ENCODE measurements around the gene C6orf132. TPM values are rescaled to one million over a fixed set of nuclear protein-coding genes. Genes with fewer than 3 reads are reported as not detected.

C6orf132 gene
- total RNA-seq, 1 experiment from 2014 or later = 0.11 TPM

GRCh38 chr6:42093582-42094329 is 48.7 kb downstream of the C6orf132 start:
- H3K79me2 ChIP-seq (ENCODE audit: low read length) = no peaks in the 10 kb centered on the region
- no peak overlapping the region for H3K4me2 ChIP-seq (ENCODE audit: low read depth, low read length, poor library complexity, severe bottlenecking)
- no peak overlapping the region for H2AFZ ChIP-seq (ENCODE audit: low read length)
- no peaks in the 10 kb centered on the region for H3K9me3 ChIP-seq (ENCODE audit: low read length)
- H3K27me3 ChIP-seq (ENCODE audit: low read length) = no peaks in the 10 kb centered on the region
- H3K27ac ChIP-seq (ENCODE audit: low read length) = no peak overlapping the region
- no peak for DNase-seq
- no peaks in the 10 kb centered on the region for H3K36me3 ChIP-seq (ENCODE audit: insufficient read depth, low read length)
- no peaks in the 10 kb centered on the region for H3K4me1 ChIP-seq (ENCODE audit: low read length)
- H3K9ac ChIP-seq (ENCODE audit: low read length) = no peak overlapping the region
- no peak overlapping the region for H3K4me3 ChIP-seq (ENCODE audit: low read length)
- H4K20me1 ChIP-seq (ENCODE audit: insufficient read depth, low read depth, low read length) = no peaks in the 10 kb centered on the region
- no peaks in the 10 kb centered on the region for H3K9me2 ChIP-seq (replicated peaks; ENCODE audit: insufficient read depth, low read length)

GRCh38 chr6:42091718-42092023 is 50.7 kb downstream of the C6orf132 start:
- H3K4me3 ChIP-seq (ENCODE audit: low read length) = no peak overlapping the region
- no peaks in the 10 kb centered on the region for H3K9me3 ChIP-seq (ENCODE audit: low read length)
- no peak overlapping the region for H3K4me2 ChIP-seq (ENCODE audit: low read depth, low read length, poor library complexity, severe bottlenecking)
- no peaks in the 10 kb centered on the region for H3K36me3 ChIP-seq (ENCODE audit: insufficient read depth, low read length)
- no peaks in the 10 kb centered on the region for H3K27me3 ChIP-seq (ENCODE audit: low read length)
- no peak overlapping the region for H3K9ac ChIP-seq (ENCODE audit: low read length)
- no peaks in the 10 kb centered on the region for H3K4me1 ChIP-seq (ENCODE audit: low read length)
- no peak for DNase-seq
- H3K9me2 ChIP-seq (replicated peaks; ENCODE audit: insufficient read depth, low read length) = no peaks in the 10 kb centered on the region
- no peak overlapping the region for H2AFZ ChIP-seq (ENCODE audit: low read length)
- no peaks in the 10 kb centered on the region for H4K20me1 ChIP-seq (ENCODE audit: insufficient read depth, low read depth, low read length)
- H3K79me2 ChIP-seq (ENCODE audit: low read length) = no peaks in the 10 kb centered on the region
- no peak overlapping the region for H3K27ac ChIP-seq (ENCODE audit: low read length)

GRCh38 chr6:42090819-42091717 is 51.4 kb downstream of the C6orf132 start:
- Histone ChIP-seq H3K27ac (ENCODE audit: low read length) (no peak overlapping the region), H4K20me1 (ENCODE audit: insufficient read depth, low read depth, low read length) (no peaks in the 10 kb centered on the region), H3K36me3 (ENCODE audit: insufficient read depth, low read length) (no peaks in the 10 kb centered on the region), H3K9me3 (ENCODE audit: low read length) (no peaks in the 10 kb centered on the region), H3K79me2 (ENCODE audit: low read length) (no peaks in the 10 kb centered on the region), H3K9ac (ENCODE audit: low read length) (no peak overlapping the region), H3K4me1 (ENCODE audit: low read length) (no peaks in the 10 kb centered on the region), H3K27me3 (ENCODE audit: low read length) (no peaks in the 10 kb centered on the region), H3K9me2 (replicated peaks; ENCODE audit: insufficient read depth, low read length) (no peaks in the 10 kb centered on the region), H3K4me3 (ENCODE audit: low read length) (no peak overlapping the region), H3K4me2 (ENCODE audit: low read depth, low read length, poor library complexity, severe bottlenecking) (no peak overlapping the region), H2AFZ (ENCODE audit: low read length) (no peak overlapping the region)
- no peak for DNase-seq

- H3K9me3 ChIP-seq (ENCODE audit: low read length) = no peaks in the 10 kb centered on the region
- no peak overlapping the region for H3K9ac ChIP-seq (ENCODE audit: low read length)
- H3K4me3 ChIP-seq (ENCODE audit: low read length) = no peak overlapping the region
- H2AFZ ChIP-seq (ENCODE audit: low read length) = no peak overlapping the region
- H3K9me2 ChIP-seq (replicated peaks; ENCODE audit: insufficient read depth, low read length) = no peaks in the 10 kb centered on the region
- no peak overlapping the region for H3K4me2 ChIP-seq (ENCODE audit: low read depth, low read length, poor library complexity, severe bottlenecking)
- no peak overlapping the region for H3K27ac ChIP-seq (ENCODE audit: low read length)
- no peaks in the 10 kb centered on the region for H4K20me1 ChIP-seq (ENCODE audit: insufficient read depth, low read depth, low read length)
- no peaks in the 10 kb centered on the region for H3K79me2 ChIP-seq (ENCODE audit: low read length)
- no peak for DNase-seq
- no peaks in the 10 kb centered on the region for H3K27me3 ChIP-seq (ENCODE audit: low read length)
- no peaks in the 10 kb centered on the region for H3K36me3 ChIP-seq (ENCODE audit: insufficient read depth, low read length)
- H3K4me1 ChIP-seq (ENCODE audit: low read length) = no peaks in the 10 kb centered on the region
These were observed 54.3 kb downstream of the C6orf132 start for GRCh38 chr6:42088101-42088591.

- Histone ChIP-seq H3K9me2 (replicated peaks; ENCODE audit: insufficient read depth, low read length) (no peaks in the 10 kb centered on the region), H2AFZ (ENCODE audit: low read length) (no peak overlapping the region), H3K9me3 (ENCODE audit: low read length) (no peaks in the 10 kb centered on the region), H3K4me1 (ENCODE audit: low read length) (no peaks in the 10 kb centered on the region), H3K9ac (ENCODE audit: low read length) (no peak overlapping the region), H3K27me3 (ENCODE audit: low read length) (no peaks in the 10 kb centered on the region), H3K4me3 (ENCODE audit: low read length) (no peak overlapping the region), H3K79me2 (ENCODE audit: low read length) (no peaks in the 10 kb centered on the region), H3K4me2 (ENCODE audit: low read depth, low read length, poor library complexity, severe bottlenecking) (no peak overlapping the region), H3K36me3 (ENCODE audit: insufficient read depth, low read length) (no peaks in the 10 kb centered on the region), H4K20me1 (ENCODE audit: insufficient read depth, low read depth, low read length) (no peaks in the 10 kb centered on the region), H3K27ac (ENCODE audit: low read length) (no peak overlapping the region)
- no peak for DNase-seq
These were observed 56.1 kb downstream of the C6orf132 start for GRCh38 chr6:42086046-42087035.

- Histone ChIP-seq H4K20me1 (ENCODE audit: insufficient read depth, low read depth, low read length) (no peaks in the 10 kb centered on the region), H2AFZ (ENCODE audit: low read length) (no peak overlapping the region), H3K9me3 (ENCODE audit: low read length) (no peaks in the 10 kb centered on the region), H3K4me3 (ENCODE audit: low read length) (no peak overlapping the region), H3K9ac (ENCODE audit: low read length) (no peak overlapping the region), H3K27me3 (ENCODE audit: low read length) (no peaks in the 10 kb centered on the region), H3K36me3 (ENCODE audit: insufficient read depth, low read length) (no peaks in the 10 kb centered on the region), H3K4me1 (ENCODE audit: low read length) (no peaks in the 10 kb centered on the region), H3K4me2 (ENCODE audit: low read depth, low read length, poor library complexity, severe bottlenecking) (no peak overlapping the region), H3K79me2 (ENCODE audit: low read length) (no peaks in the 10 kb centered on the region), H3K27ac (ENCODE audit: low read length) (no peak overlapping the region), H3K9me2 (replicated peaks; ENCODE audit: insufficient read depth, low read length) (no peaks in the 10 kb centered on the region)
- DNase-seq = no peak
These were observed 57.5 kb downstream of the C6orf132 start for GRCh38 chr6:42084889-42085288.

GRCh38 chr6:42083530-42083929 is 58.9 kb downstream of the C6orf132 start:
- Histone ChIP-seq H3K36me3 (ENCODE audit: insufficient read depth, low read length) (no peaks in the 10 kb centered on the region), H3K4me3 (ENCODE audit: low read length) (no peak overlapping the region), H3K27me3 (ENCODE audit: low read length) (no peaks in the 10 kb centered on the region), H3K4me1 (ENCODE audit: low read length) (no peaks in the 10 kb centered on the region), H3K79me2 (ENCODE audit: low read length) (no peaks in the 10 kb centered on the region), H3K4me2 (ENCODE audit: low read depth, low read length, poor library complexity, severe bottlenecking) (no peak overlapping the region), H3K9me3 (ENCODE audit: low read length) (no peaks in the 10 kb centered on the region), H4K20me1 (ENCODE audit: insufficient read depth, low read depth, low read length) (no peaks in the 10 kb centered on the region), H3K9ac (ENCODE audit: low read length) (no peak overlapping the region), H3K9me2 (replicated peaks; ENCODE audit: insufficient read depth, low read length) (no peaks in the 10 kb centered on the region), H2AFZ (ENCODE audit: low read length) (no peak overlapping the region), H3K27ac (ENCODE audit: low read length) (no peak overlapping the region)
- no peak for DNase-seq
